ENCODE data around the gene ANKRD42. TPM values are rescaled to one million over a fixed set of nuclear protein-coding genes. Genes with fewer than 3 reads are reported as not detected.

Gene ANKRD42
- total and polyA plus RNA-seq, 2 of the 8 experiments (the other 6 are each of a cell fraction or from before 2014, with no cell fraction given) = 2.0 to 5.5 TPM

GRCh38 chr11:83151274-83151977 lies 42.1 kb upstream of the ANKRD42 start:
- WGBS, 2 experiments (ENCODE audit: extremely low coverage in 1 of 2, insufficient coverage in 1 of 2, insufficient read length in 1 of 2, insufficient replicate concordance in 2 of 2, low coverage in 1 of 2, low lambda C conversion rate in 2 of 2, missing lambda C conversion rate in 1 of 2) = 88% methylated on average over 10 of the region's 10 CpGs; no CpG with 5 or more reads in 1 of the 2 experiments
- TF ChIP-seq CEBPB (IDR thresholded peaks at IDR 0.05; ENCODE audit: low read depth, low read length) (no peak), CTBP2 (IDR thresholded peaks at IDR 0.05; ENCODE audit: borderline replicate concordance, insufficient read depth, insufficient read length, low read length) (no peak), ZNF274 (IDR thresholded peaks at IDR 0.05; ENCODE audit: borderline replicate concordance, extremely low read depth, low read length) (no peak), PHF8 (conservative IDR thresholded peaks at IDR 0.05; ENCODE audit: low read depth, low read length) (no peak), KDM5A (IDR thresholded peaks at IDR 0.05; ENCODE audit: low read length) (no peak), JUN (IDR thresholded peaks at IDR 0.05; ENCODE audit: low read depth, low read length) (no peak), BACH1 (IDR thresholded peaks at IDR 0.05; ENCODE audit: low read length) (no peak), EP300 (IDR thresholded peaks at IDR 0.05; ENCODE audit: borderline replicate concordance in 1 of 2, low read depth in 2 of 2, low read length in 2 of 2) (no peak), RFX5 (IDR thresholded peaks at IDR 0.05; ENCODE audit: borderline replicate concordance, low read depth, low read length) (no peak), SP2 (IDR thresholded peaks at IDR 0.05; ENCODE audit: low read length) (no peak), SIX5 (IDR thresholded peaks at IDR 0.05; ENCODE audit: low read depth, low read length) (no peak), JUND (IDR thresholded peaks at IDR 0.05; ENCODE audit: low read length) (no peak), TEAD4 (IDR thresholded peaks at IDR 0.05; ENCODE audit: low read depth, low read length) (no peak), HDAC6 (IDR thresholded peaks at IDR 0.05; ENCODE audit: low read depth, low read length) (no peak)

More at GRCh38 chr11:83151274-83151977, 42.1 kb upstream of the ANKRD42 start:
- Histone ChIP-seq H3K9ac (replicated peaks in 1 of 4; ENCODE audit: extremely low read depth in 1 of 4, low read depth in 3 of 4, low read length in 3 of 4) (no peak overlapping the region), H3K14ac (ENCODE audit: insufficient read length) (no peak overlapping the region), H3K23ac (ENCODE audit: insufficient read length) (no peak overlapping the region), H2BK120ac (replicated peaks; ENCODE audit: low read depth, low read length) (no peak overlapping the region), H3K9me3 (ENCODE audit: insufficient read depth in 2 of 2, low read depth in 1 of 2, low read length in 1 of 2) (no peaks in the 10 kb centered on the region), H3K4me2 (ENCODE audit: insufficient read depth in 1 of 2, low read depth in 2 of 2, low read length in 2 of 2) (no peak overlapping the region), H4K5ac (ENCODE audit: insufficient read length, low read depth, low read length) (no peak overlapping the region), H3K4me1 (replicated peaks in 1 of 4; ENCODE audit: control insufficient read depth in 3 of 4, insufficient read depth in 4 of 4, low read length in 3 of 4) (no peaks in the 10 kb centered on the region), H2AFZ (ENCODE audit: low read length) (no peak overlapping the region), H3K23me2 (ENCODE audit: low read depth, low read length) (peaks cover 3% of the 10 kb centered on the region; the same call in 1 of the 2 replicates), H3K4me3 (ENCODE audit: extremely low read depth in 1 of 4, insufficient read depth in 2 of 4, low read depth in 3 of 4, low read length in 4 of 4) (no peak overlapping the region), H2BK5ac (ENCODE audit: low read depth, low read length) (no peak overlapping the region), H2BK15ac (ENCODE audit: low read length) (no peak overlapping the region), H4K91ac (replicated peaks; ENCODE audit: insufficient read length, low read length) (no peak overlapping the region), H3K4ac (replicated peaks; ENCODE audit: insufficient read length, low read depth, low read length) (no peak overlapping the region), H2BK20ac (ENCODE audit: low read length) (no peak overlapping the region), H3K18ac (ENCODE audit: extremely low read depth, low read length) (no peak overlapping the region), H3K79me1 (ENCODE audit: low read depth, low read length) (no peaks in the 10 kb centered on the region), H3K36me3 (ENCODE audit: control insufficient read depth in 2 of 4, insufficient read depth in 4 of 4, low read length in 3 of 4) (no peaks in the 10 kb centered on the region), H3K27me3 (replicated peaks in 1 of 4; ENCODE audit: control insufficient read depth in 3 of 4, extremely low read depth in 1 of 4, insufficient read depth in 3 of 4, low read length in 3 of 4) (no peaks in the 10 kb centered on the region), H4K20me1 (replicated peaks in 1 of 2; ENCODE audit: control insufficient read depth in 1 of 2, insufficient read depth in 2 of 2, low read length in 2 of 2) (no peaks in the 10 kb centered on the region), H2AK5ac (ENCODE audit: low read depth, low read length) (no peak overlapping the region), H2BK12ac (ENCODE audit: low read depth, low read length) (no peak overlapping the region), H3K79me2 (ENCODE audit: control insufficient read depth in 1 of 2, insufficient read depth in 2 of 2, low read length in 2 of 2) (no peaks in the 10 kb centered on the region), H3K27ac (ENCODE audit: low read depth, low read length) (no peak overlapping the region), H4K8ac (ENCODE audit: extremely low read depth, insufficient read depth, low read length) (no peak overlapping the region), H3K56ac (replicated peaks; ENCODE audit: insufficient read length, low read depth, low read length) (no peak overlapping the region)
- ChIA-PET CTCF (ENCODE audit: partially characterized antibody) (interaction anchor here (0.6 kb wide), 1 partner anchor 27 kb away, joined by 3 read pairs; no protein-coding TSS in a partner anchor), POLR2A (ENCODE audit: partially characterized antibody) (no interaction called here)
- DNase-seq (ENCODE audit: low read depth in 1 of 2, low spot score in 2 of 2) = no peak
- no peak for FAIRE-seq

Data from H1 (cell line).